Kidney capillary endothelial cell (primary cell): ENCODE measurements around the gene MMP28.

Experiments
- DNase-seq: peaks from one replicate; pipeline ENCODE4 v3.0.0-alpha.2; 2018; ENCODE audit warnings: low spot score

Gene MMP28

GRCh38 chr17:35797918-35798317 is 2.5 kb upstream of the MMP28 start:
- no peak for DNase-seq

DNA sequence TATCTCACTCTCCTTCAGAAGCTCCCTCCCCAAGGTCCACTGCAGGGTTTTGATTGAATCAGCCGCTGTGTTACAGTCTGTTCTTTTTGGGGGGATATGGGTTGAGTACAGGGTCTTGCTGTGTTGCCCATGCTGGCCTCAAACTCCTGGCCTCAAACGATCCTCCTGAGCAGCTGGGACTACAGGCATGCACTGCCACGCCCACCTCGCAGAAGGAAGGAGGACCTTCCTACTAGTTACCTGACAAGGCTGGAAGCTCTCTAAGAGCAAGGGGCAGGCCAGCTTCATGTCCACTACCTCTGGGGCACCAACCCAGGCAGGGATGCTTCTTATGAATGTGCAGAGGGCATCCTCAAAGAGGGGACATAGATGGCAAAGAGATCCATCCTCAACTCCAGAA is 1.9 kb upstream of the MMP28 start:
- DNase-seq = no peak

GRCh38 chr17:35796942-35797341 is 1.5 kb upstream of the MMP28 start:
- no peak for DNase-seq

GRCh38 chr17:35795871-35796265 is 427 bp upstream of the MMP28 start:
- DNase-seq = no peak

GRCh38 chr17:35793257-35793656 is 2.2 kb downstream of the MMP28 start:
- no peak for DNase-seq

DNA sequence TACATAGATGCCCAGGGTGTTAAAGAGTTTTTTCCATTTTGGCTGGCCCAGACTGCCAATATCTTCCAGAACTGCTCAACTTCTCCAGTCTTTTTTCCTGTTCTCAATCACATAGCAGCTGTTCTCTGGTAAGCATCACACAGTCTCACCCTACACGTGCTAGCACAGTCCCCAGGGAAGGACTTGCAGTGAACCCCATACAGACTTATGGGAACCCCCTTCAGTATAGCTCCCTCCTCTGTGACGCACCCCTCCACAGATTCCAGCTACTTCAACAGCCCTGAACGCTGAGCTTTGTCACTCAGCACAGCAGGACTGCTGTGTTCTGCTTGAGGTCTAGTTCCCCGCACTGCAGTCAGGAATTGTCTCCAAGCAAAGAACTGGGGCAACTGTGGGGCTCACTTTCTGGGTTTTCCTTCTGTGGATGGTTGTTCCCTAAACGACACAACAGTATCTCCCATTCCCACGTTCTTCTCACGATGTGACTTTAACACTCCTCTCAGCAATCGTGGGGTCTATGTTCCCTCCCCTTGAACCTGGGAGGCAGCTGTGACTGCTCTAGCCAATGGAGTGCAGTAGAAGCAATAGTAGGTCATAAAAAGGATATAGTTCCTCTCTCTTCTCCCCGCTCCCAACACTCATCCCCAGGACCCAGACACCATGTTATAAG is 3.6 kb downstream of the MMP28 start:
- no peak for DNase-seq

- DNase-seq = no peak
Observed at GRCh38 chr17:35790841-35791240, 4.6 kb downstream of the MMP28 start.

DNA sequence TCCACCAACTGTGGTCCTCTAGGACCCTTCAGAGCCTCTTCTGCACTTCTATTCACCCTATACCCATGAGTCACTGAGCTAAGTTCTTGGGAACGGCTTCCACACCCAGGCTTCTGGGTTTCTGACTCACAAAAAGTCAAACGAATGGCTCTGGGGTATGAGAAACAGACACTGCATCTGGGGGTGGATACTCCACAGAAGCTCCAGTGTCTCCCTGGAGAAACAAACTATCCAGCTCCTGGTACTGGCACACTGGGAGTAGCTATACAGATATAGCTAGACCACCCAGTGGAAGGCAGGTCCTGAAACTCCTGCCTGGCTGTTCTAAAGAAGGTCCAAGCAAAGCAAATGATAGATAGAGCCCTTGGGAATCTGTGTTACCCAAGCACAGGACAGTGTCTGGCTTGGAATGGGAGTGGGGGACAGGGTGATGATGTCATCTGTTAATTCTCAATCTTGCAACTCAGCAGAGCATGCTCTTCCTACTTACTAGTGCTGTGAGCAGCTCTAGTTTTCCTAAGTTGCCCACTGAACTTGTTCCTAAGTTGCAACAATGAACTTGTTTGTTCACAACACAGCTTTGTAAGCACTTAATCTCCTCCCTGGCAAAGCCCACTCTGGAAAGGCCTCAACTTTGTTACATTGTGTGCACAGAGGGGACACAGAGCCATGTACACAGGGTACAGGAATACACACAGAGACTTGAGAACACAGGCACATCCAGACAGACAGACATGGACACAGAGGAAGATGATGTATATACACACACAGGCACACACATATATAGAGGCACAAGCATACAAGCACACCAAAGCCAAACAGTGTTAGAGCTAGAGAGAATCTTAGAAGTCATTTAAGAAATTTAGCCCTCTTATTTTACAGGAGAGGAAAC is 6.7 kb downstream of the MMP28 start:
- DNase-seq = no peak

GRCh38 chr17:35786941-35787432 is 8.5 kb downstream of the MMP28 start:
- DNase-seq = no peak

DNA sequence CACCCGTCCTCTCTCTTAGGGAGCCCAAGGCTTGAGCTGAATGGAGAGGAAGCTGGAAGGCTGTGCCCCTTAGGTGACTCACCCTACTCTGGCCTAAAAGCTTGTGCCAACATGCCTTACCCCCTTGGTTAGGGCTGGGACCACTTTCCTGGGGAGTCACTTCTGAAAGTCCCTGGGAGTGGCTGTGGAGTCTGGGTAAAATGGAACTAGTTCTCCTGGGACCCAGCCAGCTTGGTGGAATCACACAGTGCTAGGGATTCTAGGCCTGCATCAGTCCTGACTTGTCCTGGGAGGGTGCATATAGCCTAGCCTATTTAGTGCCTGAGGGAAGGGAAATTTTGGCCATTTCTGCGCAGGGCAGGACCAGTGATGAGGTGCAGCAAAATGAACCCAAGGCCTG is 10.5 kb downstream of the MMP28 start:
- DNase-seq = no peak

GRCh38 chr17:35780950-35781349 is 14.5 kb downstream of the MMP28 start:
- DNase-seq = no peak

GRCh38 chr17:35778641-35779196 is 16.7 kb downstream of the MMP28 start:
- DNase-seq = no peak

DNA sequence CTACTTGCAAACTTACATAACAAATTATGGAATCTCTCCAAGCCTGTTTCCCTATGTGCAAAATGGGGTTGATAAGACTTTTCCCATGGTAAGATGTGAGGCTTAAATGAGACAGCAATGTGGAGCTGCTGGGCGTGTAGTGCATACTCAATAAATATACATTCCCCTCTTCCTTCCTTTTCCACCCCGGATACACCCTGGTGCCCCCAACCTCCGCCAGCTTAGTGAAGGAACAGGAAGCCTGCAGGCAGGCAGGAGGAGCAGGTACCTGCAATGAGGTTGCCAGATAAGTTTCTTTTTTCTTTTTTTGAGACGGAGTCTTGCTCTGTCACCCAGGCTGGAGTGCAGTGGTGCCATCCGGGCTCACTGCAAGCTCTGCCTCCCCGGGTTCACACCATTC is 19.9 kb downstream of the MMP28 start:
- DNase-seq = no peak

DNA sequence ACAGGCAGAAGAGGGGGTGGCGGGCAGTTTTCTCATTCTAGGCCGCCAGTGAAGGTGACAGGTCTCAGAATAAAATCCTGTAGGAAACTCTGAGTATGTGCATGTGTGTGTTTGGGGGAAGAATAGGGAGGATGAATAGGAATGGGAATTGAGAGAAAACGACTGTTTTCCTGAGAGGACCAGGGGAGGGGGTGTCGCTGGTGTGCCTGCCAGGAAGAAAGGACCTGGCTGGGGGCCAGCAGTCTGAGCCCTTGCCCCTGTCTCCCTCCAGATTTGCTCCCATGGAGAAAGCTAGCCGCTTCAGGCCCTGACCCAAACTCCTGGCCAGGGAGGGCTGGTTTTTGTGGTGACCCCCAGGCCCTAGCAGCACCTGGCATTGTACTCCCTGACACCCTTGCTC is 20.4 kb downstream of the MMP28 start:
- no peak for DNase-seq

GRCh38 chr17:35774499-35774898 is 20.9 kb downstream of the MMP28 start:
- DNase-seq = no peak

DNA sequence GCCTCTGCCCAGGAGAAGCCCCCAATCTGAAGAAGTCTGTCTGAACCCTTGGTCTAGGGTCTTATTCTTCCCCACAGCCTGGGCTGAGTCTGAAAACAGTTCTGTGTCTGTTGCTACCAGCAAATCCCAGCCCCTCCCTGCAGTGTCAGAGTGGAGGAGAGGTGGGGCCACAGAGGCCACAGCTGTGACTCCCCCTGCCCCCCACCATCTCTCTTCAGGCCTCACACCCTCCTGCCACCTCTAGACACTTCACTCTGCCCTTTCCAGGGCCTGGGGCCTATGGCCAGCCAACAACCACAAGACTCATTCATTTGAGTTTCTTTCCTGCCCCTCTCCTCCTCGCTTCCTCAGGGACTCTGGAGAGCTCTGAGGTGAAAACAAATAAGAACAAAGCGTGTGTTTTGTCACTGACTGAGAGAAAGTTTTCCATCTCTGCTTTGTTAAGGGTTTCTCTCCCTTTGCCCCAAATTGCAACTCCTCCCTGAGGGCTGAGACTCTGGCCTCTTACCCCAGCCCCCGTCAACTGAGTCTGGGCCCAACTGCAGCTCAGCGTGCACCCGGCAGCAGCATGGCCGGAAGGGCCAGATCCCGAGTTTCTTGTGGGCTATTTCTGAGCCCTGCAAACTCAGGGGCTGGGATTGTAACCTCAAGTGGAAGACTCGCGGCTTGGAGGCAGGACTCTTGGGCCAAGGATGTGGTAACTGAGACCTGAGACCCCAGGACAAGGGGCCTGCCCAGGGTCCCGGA is 21.6 kb downstream of the MMP28 start:
- no peak for DNase-seq

- DNase-seq = no peak
Observed at GRCh38 chr17:35773129-35773528, 22.3 kb downstream of the MMP28 start.

GRCh38 chr17:35769895-35770486 is 25.4 kb downstream of the MMP28 start:
- no peak for DNase-seq

- no peak for DNase-seq
Observed at GRCh38 chr17:35768797-35769196, 26.6 kb downstream of the MMP28 start.

GRCh38 chr17:35766903-35767510 is 28.4 kb downstream of the MMP28 start:
- peak; percentile 56 for DNase-seq

DNA sequence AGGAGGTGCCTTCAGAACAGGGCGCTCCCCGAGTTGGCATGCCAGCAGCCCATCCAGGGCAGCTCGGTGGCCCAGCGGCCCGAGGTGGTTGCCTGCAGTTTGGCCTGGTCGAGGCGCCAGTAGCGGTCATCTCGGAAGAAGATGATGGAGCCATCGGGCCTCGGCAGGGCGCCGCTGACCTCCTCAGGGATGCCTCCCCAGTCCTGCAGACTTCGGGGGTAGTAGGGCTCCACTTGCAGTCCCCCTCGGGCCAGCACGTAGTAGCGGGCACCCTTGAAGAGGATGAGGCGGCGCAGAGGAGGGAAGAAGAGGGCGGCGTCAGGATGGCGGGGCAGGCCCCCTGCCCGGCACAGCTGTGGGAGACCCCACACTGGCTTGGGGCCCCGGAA is 29.0 kb downstream of the MMP28 start:
- DNase-seq = no peak
